K562 (cell line): ENCODE measurements around the gene RALGAPA2. TPM values are rescaled to one million over a fixed set of nuclear protein-coding genes. Genes with fewer than 3 reads are reported as not detected.
A peak's percentile ranks its signal among the peaks of the same experiment; 100 is the strongest.

Source experiments
- ADNP ChIP-seq: fragments of 200-800 bp; sonication (Bioruptor generic); IDR thresholded peaks from 2 replicates; pipeline ENCODE4 v1.6.1; 2016; ENCODE audit warnings: missing genetic modification characterization, missing compliant biosample characterization
- LEF1 ChIP-seq: fragments of 450-650 bp; IDR thresholded peaks from 2 replicates; pipeline ENCODE4 v1.6.1; 2016; ENCODE audit warnings: mild to moderate bottlenecking
- NCOR1 ChIP-seq: fragments of 450-650 bp; IDR thresholded peaks from 2 replicates; pipeline ENCODE4 v1.6.1; 2016; ENCODE audit warnings: mild to moderate bottlenecking, moderate library complexity
- NEUROD1 ChIP-seq: fragments of 150-350 bp; IDR thresholded peaks from 2 replicates; pipeline ENCODE4 v1.6.1; 2014; ENCODE audit warnings: borderline replicate concordance, low read length, low read depth; ENCODE audit not compliant: partially characterized antibody
- SMC3 ChIP-seq: conservative IDR thresholded peaks from 2 replicates; pipeline ENCODE4 v1.6.1; 2011; ENCODE audit warnings: low read depth, low read length, improper control_type of control experiment; ENCODE audit not compliant: insufficient read depth
- SNRNP70 ChIP-seq: fragments of 200-400 bp; formaldehyde crosslinking; optimal IDR thresholded peaks from 2 replicates; pipeline ENCODE3; 2017; ENCODE audit warnings: low read depth, low read length
- SREBF2 ChIP-seq: sonication (generic); formaldehyde crosslinking; IDR thresholded peaks from 2 replicates; pipeline ENCODE4 v1.4.0; 2020; ENCODE audit warnings: mild to moderate bottlenecking, missing genetic modification reagents
- TCF3 ChIP-seq: sonication (generic); formaldehyde crosslinking; IDR thresholded peaks from 2 replicates; pipeline ENCODE4 v1.4.0; 2020; ENCODE audit warnings: mild to moderate bottlenecking, missing genetic modification reagents
- ZKSCAN3 ChIP-seq: fragments of 250-450 bp; sonication (Bioruptor Pico); IDR thresholded peaks from 2 replicates; pipeline ENCODE4 v1.4.0; 2020
- ZNF165 ChIP-seq: fragments of 250-450 bp; sonication (Bioruptor Pico); IDR thresholded peaks from 2 replicates; pipeline ENCODE4 v1.4.0; 2020; ENCODE audit warnings: borderline replicate concordance
- ZNF174 ChIP-seq: fragments of 250-450 bp; sonication (Bioruptor Pico); IDR thresholded peaks from 2 replicates; pipeline ENCODE4 v1.4.0; 2020; ENCODE audit warnings: mild to moderate bottlenecking
- ZNF212 ChIP-seq: fragments of 450-650 bp; formaldehyde crosslinking; IDR thresholded peaks from 2 replicates; pipeline ENCODE4 v1.4.0; 2020; ENCODE audit warnings: mild to moderate bottlenecking
- ZNF224 ChIP-seq: sonication (generic); formaldehyde crosslinking; IDR thresholded peaks from 2 replicates; pipeline ENCODE4 v1.8.0; 2022; ENCODE audit warnings: mild to moderate bottlenecking, missing genetic modification reagents
- ZNF551 ChIP-seq: fragments of 250-450 bp; sonication (Bioruptor Pico); IDR thresholded peaks from 2 replicates; pipeline ENCODE4 v1.5.0; 2021; ENCODE audit warnings: mild to moderate bottlenecking, moderate library complexity
- polyA plus RNA-seq, 8 experiments: library from polyadenylated mRNA; depleted of rRNA in 4 of 8; stranded (reverse) in 5 of 8; unstranded in 3 of 8; fragments of >200 nt; fragmentation: Nextera tagmentation in 2 of 8; fragmentation: Illumina TruSeq in 1 of 8; extraction: Ambion mirVana in 2 of 8; extraction: Trizol in 1 of 8; gene quantifications; 2 replicates each; pipeline versions ENCODE4 v1.2.1 to v1.2.3, GENCODE V29; 2011 to 2014; ENCODE audit warnings: inconsistent platforms in 1 of 8, missing spikeins in 1 of 8
- total RNA-seq, 7 experiments: library from RNA; depleted of rRNA in 6 of 7; stranded (reverse); fragments of >200 nt in 6 of 7; fragmentation: Illumina TruSeq in 2 of 7; extraction: Trizol in 2 of 7; gene quantifications; 2 replicates each; pipeline versions ENCODE4 v1.2.1 to v1.2.3, GENCODE V29; 2011 to 2021; ENCODE audit warnings: low replicate concordance in 1 of 7
- TF ChIP-seq, protein P1 (sequence below): fragments of 200-400 bp; formaldehyde crosslinking; IDR thresholded peaks from 2 replicates; pipeline ENCODE4 v1.6.1; 2017; ENCODE audit warnings: mild to moderate bottlenecking, low read depth, low read length, moderate library complexity
- TF ChIP-seq, protein P2 (sequence below): sonication (generic); IDR thresholded peaks from 2 replicates; pipeline ENCODE4 v1.6.1; 2016
- TF ChIP-seq, protein P3 (sequence below), 2 experiments: fragments of 450-650 bp; IDR thresholded peaks; 2 replicates each; pipeline ENCODE4 v1.6.1; 2016
- TF ChIP-seq, protein P4 (sequence below): fragments of 250-450 bp; sonication (Bioruptor Pico); IDR thresholded peaks from 2 replicates; pipeline ENCODE4 v1.4.0; 2020; ENCODE audit warnings: mild to moderate bottlenecking, moderate library complexity
- TF ChIP-seq, protein P5 (sequence below): fragments of 250-450 bp; sonication (Bioruptor Pico); IDR thresholded peaks from 2 replicates; pipeline ENCODE4 v1.5.0; 2020; ENCODE audit warnings: mild to moderate bottlenecking

The RALGAPA2 gene
- total and polyA plus RNA-seq, 9 of the 15 experiments (the other 6 are each of a cell fraction or from before 2014, with no cell fraction given), result 0.35 to 2.7 (median 1.4) TPM

DNA sequence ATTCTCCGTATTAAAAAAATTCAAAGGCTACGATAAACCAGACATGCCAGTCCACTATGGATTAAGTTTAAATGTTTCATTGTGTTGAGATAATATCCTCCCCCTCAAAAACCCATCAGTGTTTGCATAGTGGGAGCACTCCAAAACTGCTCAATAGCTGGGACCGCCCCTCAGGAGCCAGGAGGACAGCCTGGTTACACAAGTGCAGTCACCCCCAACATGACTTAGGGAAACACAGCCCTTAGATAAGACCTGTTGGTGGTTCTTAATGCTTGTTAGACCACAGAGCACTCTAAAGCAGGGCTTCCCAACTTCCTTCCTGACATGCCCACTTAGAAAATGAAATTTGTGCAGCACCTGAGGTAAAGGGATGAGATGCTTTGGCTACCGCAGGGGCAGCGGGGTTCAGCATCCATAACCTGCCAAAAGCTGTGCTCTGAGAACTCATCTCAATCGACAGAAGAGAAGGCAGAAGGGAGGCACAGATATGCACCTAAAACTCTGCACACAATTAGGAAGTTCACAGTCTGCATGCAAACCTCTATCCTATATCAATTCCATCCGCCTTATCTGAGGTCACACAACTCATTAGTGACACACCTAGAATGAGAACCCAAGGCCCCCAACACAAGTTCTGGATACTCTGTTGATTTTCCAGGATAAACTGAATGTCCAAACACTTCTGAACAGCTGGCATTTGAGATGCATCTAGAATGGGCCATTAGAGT is 74.3 kb downstream of the RALGAPA2 start (continued):
- TF ChIP-seq ZNF224 (no peak), SREBF2 (CRISPR knock-in tag) (no peak), NEUROD1 (no peak), TCF3 (CRISPR knock-in tag) (0 out of 2 replicates have a peak, but pooled peaks have one; percentile 6), SNRNP70 (no peak), SMC3 (no peak), LEF1 (no peak), ZNF165 (CRISPR knock-in tag) (no peak), ZKSCAN3 (CRISPR knock-in tag) (no peak), NCOR1 (no peak), ZNF174 (CRISPR knock-in tag) (no peak), ZNF551 (CRISPR knock-in tag) (no peak), ZNF212 (CRISPR knock-in tag) (no peak), ADNP (tag) (no peak)
- TF ChIP-seq, protein P1, sequence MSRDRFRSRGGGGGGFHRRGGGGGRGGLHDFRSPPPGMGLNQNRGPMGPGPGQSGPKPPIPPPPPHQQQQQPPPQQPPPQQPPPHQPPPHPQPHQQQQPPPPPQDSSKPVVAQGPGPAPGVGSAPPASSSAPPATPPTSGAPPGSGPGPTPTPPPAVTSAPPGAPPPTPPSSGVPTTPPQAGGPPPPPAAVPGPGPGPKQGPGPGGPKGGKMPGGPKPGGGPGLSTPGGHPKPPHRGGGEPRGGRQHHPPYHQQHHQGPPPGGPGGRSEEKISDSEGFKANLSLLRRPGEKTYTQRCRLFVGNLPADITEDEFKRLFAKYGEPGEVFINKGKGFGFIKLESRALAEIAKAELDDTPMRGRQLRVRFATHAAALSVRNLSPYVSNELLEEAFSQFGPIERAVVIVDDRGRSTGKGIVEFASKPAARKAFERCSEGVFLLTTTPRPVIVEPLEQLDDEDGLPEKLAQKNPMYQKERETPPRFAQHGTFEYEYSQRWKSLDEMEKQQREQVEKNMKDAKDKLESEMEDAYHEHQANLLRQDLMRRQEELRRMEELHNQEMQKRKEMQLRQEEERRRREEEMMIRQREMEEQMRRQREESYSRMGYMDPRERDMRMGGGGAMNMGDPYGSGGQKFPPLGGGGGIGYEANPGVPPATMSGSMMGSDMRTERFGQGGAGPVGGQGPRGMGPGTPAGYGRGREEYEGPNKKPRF, result no peak
- TF ChIP-seq, protein P2, sequence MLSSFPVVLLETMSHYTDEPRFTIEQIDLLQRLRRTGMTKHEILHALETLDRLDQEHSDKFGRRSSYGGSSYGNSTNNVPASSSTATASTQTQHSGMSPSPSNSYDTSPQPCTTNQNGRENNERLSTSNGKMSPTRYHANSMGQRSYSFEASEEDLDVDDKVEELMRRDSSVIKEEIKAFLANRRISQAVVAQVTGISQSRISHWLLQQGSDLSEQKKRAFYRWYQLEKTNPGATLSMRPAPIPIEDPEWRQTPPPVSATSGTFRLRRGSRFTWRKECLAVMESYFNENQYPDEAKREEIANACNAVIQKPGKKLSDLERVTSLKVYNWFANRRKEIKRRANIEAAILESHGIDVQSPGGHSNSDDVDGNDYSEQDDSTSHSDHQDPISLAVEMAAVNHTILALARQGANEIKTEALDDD, result no peak
- TF ChIP-seq, protein P3, sequence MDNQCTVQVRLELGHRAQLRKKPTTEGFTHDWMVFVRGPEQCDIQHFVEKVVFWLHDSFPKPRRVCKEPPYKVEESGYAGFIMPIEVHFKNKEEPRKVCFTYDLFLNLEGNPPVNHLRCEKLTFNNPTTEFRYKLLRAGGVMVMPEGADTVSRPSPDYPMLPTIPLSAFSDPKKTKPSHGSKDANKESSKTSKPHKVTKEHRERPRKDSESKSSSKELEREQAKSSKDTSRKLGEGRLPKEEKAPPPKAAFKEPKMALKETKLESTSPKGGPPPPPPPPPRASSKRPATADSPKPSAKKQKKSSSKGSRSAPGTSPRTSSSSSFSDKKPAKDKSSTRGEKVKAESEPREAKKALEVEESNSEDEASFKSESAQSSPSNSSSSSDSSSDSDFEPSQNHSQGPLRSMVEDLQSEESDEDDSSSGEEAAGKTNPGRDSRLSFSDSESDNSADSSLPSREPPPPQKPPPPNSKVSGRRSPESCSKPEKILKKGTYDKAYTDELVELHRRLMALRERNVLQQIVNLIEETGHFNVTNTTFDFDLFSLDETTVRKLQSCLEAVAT (IDR thresholded peaks at IDR 0.05), result no peak
- TF ChIP-seq, protein P4, sequence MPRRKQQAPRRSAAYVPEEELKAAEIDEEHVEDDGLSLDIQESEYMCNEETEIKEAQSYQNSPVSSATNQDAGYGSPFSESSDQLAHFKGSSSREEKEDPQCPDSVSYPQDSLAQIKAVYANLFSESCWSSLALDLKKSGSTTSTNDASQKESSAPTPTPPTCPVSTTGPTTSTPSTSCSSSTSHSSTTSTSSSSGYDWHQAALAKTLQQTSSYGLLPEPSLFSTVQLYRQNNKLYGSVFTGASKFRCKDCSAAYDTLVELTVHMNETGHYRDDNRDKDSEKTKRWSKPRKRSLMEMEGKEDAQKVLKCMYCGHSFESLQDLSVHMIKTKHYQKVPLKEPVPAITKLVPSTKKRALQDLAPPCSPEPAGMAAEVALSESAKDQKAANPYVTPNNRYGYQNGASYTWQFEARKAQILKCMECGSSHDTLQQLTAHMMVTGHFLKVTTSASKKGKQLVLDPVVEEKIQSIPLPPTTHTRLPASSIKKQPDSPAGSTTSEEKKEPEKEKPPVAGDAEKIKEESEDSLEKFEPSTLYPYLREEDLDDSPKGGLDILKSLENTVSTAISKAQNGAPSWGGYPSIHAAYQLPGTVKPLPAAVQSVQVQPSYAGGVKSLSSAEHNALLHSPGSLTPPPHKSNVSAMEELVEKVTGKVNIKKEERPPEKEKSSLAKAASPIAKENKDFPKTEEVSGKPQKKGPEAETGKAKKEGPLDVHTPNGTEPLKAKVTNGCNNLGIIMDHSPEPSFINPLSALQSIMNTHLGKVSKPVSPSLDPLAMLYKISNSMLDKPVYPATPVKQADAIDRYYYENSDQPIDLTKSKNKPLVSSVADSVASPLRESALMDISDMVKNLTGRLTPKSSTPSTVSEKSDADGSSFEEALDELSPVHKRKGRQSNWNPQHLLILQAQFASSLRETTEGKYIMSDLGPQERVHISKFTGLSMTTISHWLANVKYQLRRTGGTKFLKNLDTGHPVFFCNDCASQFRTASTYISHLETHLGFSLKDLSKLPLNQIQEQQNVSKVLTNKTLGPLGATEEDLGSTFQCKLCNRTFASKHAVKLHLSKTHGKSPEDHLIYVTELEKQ (CRISPR knock-in tag), result no peak
- TF ChIP-seq, protein P5, sequence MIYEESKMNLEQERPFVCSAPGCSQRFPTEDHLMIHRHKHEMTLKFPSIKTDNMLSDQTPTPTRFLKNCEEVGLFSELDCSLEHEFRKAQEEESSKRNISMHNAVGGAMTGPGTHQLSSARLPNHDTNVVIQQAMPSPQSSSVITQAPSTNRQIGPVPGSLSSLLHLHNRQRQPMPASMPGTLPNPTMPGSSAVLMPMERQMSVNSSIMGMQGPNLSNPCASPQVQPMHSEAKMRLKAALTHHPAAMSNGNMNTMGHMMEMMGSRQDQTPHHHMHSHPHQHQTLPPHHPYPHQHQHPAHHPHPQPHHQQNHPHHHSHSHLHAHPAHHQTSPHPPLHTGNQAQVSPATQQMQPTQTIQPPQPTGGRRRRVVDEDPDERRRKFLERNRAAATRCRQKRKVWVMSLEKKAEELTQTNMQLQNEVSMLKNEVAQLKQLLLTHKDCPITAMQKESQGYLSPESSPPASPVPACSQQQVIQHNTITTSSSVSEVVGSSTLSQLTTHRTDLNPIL (CRISPR knock-in tag), result no peak
- TF ChIP-seq, all 486 proteins: peak for 8
